HG02759 (cell line): ENCODE measurements around the gene SLC25A47.
"Not testable (repeated sequence)": the region's sequence is repeated elsewhere in the genome, so short reads cannot be mapped to it uniquely, and the experiment has no call there.

ENCODE experiments used
- ATAC-seq: cut with Tn5 transposase; IDR thresholded peaks from one replicate; pipeline ENCODE4 v1.9.1; 2021; ENCODE audit warnings: mild to moderate bottlenecking, moderate library complexity; ENCODE audit not compliant: unreplicated experiment

SLC25A47 gene

DNA sequence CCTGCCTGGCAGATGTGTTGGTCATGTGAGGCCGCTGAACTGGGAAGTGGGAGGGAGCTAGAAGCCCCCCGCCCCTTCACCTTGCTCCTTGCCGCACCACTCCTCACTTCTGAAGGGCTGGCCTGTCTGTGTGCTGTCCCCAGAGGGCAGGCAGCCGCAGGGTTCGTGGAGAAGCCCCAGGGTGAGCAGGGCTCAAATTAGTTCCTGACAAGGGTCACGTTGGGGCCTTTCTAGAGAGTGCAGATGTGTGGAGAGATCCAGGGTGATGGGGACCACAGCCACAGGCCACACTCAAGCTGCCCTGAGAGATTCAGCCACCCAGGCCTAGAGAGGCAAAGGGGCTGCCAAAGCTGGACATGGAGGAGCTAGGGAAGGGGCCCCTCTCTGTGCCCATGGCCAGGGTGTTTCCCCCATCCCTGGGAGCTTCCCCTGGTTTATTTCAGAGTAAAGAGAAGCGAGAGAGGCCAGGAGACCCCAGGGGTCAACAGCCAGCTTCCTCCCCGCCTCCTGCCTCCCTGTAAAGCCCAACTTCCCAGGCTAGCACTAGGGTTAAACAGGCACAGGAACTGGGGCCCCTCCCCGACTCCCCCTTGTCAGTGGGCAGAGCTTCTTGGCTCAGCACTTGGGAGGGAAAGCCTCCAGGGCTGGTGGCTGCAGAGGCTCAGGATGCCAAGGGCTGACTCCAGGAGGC lies 33.1 kb upstream of the SLC25A47 start:
- ATAC-seq = no peak

GRCh38 chr14:100290607-100291304 lies 32.4 kb upstream of the SLC25A47 start:
- no peak for ATAC-seq

DNA sequence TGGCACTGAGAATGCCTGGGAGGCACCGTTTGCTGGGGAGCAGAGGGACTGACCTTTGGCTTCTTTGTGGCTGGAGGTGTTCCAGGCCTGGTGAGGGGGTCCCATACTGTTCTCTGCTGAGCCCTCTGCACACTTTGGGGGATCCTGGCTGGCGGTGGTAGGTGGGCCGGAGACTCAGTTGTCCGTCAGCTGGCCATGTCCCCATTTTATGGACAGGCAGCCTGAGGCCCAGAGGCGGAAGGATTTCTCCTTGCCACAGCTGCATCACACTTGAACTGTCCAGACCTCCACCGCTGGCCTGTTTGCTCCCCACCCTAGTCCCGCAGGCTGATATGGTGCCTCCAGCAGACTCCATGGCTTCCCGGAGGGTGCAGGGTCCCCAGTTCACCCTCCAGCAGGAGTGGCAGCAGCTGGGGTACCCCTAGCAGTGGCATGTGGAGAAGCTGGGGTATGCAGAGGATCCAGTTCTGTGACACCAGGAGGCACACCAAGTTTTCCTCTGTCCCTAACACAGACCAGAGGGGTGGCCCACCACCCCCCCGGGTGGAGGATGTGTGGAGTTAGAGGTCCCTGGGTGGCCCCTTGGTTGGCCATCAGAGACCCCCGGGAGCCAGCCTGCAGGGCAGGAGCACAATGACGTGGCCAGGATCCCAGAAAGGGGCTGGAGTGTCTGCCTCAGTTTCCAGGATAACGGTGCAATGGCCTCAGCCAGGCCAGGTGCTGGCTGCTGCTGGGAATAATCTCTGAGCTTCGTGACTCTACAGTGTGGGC lies 31.6 kb upstream of the SLC25A47 start:
- ATAC-seq = no peak

DNA sequence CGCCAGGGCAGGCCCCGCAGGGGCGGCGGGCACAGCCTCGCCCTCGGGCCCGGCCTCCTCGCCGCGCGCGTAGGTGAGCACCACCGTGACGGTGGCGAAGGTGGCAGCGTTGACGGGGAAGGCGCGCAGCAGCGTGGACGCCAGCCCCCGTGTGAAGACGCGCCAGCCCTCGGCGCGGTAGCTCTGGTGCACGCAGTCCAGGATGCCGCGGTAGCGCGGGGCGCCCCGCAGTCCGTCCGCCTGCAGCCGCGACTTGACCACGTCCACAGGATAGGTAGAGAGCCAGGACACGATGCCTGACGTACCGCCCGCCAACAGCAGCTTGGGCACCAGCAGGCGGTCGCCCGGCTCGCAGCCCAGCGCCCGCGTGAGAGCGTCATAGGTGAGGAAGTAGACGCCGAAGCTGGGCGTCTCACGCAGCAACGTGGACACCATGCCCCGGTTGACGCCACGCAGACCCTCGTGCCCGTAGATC lies 30.8 kb upstream of the SLC25A47 start:
- ATAC-seq = no peak

DNA sequence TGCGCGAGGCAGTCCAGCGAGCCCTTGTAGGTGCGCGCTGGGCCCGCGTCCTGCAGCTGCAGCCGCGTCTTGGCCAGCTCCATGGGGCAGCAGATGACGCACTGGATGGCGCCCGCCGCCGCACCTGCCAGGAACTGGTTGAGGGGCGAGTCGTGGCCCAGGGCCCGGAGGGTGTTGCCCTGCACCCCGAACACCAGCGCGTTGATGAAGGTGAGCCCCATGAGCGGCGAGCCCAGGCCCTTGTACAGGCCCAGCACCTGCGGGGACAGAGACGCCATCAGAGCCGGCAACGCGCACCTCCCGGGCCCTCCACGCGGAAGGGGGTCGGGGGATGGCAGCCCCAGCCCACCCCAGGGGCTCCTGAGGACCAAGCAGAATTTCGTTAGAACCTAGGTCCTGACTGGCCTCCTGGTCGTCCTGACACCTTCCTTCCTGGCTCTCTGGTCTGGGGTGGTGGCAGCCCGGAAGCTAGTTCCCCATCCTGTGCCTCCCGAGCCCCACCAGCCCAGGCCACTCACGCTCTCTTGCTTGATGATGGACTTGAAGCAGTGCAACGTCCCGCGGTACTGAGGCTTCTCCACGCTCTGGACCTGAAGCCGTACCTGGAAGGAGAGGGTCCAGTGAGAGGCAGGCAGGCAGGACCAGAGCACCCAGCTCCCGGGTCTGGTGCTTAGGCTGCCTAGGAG lies 30.2 kb upstream of the SLC25A47 start:
- no peak for ATAC-seq

GRCh38 chr14:100293497-100294212 lies 29.5 kb upstream of the SLC25A47 start:
- no peak for ATAC-seq

DNA sequence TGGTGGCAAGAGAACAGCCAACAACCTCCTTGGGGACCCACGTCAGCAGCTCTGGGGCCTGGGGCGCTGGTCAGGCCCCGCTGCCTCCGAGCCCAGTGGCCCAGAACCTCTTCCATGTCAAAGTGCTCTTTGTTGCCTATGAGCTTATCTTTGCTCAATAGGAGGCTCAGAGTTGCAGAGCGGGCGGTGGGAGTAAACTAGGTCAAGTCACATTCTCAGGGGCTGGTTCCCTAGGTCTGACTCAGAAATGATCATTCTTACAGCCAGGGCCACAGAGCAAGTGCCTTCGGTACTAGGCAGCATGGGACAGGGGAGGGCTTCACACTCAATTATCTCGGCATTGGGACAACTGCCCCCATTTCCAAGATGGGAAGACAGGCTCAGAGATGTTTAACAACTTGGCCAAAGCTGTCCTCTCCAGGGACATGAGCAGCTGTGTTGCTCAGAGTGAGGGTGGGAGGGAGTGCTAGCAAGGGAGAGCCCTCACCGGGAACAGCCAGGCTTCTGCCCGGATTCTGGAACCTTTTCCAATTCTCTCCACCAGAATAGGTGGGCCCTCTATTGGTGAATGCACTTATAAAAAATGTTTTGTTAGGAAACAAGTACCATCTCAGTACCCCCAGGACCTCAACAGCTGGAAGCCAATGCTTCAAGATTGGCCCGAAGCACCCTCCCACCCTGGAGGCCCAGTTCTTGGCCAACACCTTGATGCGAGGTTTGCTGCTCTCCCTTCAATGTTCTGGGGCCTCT lies 28.8 kb upstream of the SLC25A47 start:
- ATAC-seq = peak; percentile 68

- no peak for ATAC-seq
Observed at GRCh38 chr14:100294963-100295330, 28.2 kb upstream of the SLC25A47 start.

DNA sequence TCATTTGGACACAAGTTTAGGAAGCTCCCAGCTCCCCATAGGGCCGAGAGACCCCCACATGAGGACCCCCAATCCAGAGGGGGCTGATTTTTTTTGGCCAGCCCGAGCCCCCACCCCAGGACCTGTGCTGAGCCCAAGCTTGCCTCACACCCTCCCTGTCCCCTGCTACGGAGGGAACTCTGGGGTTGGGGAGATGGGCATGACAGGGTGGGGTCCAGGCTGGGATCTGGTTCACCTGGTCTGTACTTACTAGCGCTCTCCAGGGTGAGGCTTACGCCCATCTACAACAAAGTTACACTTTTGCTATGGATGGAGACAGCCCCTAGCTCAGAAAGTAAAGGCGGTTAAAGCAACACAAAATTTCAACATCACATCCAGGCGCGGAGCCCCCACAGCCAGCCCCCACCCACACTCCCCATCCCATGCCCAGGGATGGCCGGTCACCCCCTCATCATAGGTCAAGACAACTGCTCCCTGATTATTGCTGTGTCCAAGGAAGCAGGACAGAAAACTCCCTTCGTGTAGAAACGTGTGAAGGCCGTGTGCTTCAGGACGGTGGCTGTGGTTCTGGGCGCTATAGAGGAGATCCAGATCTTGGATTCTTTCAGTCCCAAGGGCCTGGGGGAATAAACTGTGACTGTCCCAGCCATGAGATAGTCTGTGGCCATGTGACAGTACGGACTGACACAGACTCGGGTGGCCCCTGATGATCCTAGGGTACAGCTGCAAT lies 27.6 kb upstream of the SLC25A47 start:
- no peak for ATAC-seq

GRCh38 chr14:100296106-100296651 lies 27.0 kb upstream of the SLC25A47 start:
- ATAC-seq = no peak

DNA sequence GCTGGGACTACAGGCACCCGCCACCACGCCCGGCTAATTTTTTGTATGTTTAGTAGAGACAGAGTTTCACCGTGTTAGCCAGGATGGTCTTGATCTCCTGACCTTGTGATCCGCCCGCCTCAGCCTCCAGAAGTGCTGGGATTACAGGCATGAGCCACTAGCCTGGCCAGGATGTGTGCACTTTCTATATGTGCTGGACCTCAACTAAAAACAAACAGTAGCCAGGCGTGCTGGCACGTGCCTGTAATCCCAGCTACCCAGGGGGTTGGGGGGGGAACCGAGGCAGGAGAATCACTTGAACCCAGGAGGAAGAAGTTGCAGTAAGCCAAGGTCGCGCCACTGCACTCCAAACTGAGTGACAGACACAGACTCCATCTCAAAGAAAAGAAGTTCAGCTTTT lies 26.4 kb upstream of the SLC25A47 start:
- ATAC-seq = not testable (repeated sequence)

DNA sequence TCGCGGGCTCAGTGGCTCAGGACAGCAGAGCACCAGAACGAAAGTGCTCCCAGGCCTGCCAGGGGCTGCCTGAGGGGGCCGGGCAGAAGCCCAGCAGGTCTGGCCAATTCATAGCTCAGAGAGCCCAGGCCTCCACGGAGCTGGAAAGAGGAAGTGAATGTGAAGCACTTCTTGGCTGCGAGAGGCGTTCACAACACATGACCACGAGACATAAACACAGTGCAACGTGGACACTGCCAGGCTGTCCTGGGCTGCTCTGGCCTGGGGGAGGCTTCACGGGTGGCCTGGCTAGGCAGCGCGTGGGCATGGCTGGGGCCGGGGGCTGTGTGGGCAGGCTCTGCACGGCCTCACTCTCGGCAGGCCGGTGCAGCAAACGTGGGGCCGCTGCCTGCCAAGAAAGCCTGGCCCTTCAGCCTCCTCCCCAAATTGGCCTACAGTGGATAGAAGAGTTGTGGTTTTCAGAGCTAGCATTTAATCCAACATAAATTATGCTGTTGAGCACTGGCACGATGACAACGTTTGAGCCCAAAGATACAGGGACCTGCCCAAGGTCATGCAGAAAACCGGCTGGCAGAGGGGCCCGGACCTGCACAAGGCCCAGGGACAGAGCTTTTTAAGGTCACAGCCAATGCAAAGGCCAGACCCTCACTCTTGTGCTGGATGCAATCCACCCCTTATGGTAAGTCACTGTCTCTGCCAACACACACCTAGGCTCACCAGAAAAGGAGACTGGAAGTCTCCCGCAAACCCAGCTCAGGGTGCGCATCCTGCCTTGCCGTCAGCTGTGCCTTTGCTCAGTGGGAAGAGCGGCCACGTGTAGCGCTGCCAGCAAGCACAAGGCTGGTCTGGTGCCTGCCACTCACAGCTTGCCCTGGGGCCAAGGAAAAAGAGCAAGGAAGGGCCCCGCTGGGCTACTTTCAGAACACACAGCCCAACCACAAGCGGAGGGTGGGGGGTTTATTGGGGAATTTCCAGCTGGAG lies 25.5 kb upstream of the SLC25A47 start:
- peak; percentile 76 for ATAC-seq

GRCh38 chr14:100298551-100299237 lies 24.4 kb upstream of the SLC25A47 start:
- ATAC-seq = no peak

DNA sequence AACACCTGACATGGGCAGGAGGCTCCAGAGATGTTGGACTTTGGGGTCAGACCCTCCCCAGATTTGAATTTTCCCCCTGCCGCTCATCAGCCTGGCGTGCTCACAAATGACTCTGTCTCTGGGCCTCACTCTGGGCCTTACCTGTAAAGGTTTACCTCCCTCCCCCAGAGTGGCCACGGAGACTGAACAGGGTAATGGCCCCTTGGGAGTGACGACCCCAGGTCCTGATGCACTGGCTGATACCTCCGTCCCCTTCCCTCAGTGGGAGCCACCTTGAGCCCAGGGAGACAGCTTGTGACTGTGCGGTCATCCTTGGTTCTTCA lies 23.9 kb upstream of the SLC25A47 start:
- ATAC-seq = no peak

GRCh38 chr14:100302616-100303015 lies 20.5 kb upstream of the SLC25A47 start:
- ATAC-seq = no peak

DNA sequence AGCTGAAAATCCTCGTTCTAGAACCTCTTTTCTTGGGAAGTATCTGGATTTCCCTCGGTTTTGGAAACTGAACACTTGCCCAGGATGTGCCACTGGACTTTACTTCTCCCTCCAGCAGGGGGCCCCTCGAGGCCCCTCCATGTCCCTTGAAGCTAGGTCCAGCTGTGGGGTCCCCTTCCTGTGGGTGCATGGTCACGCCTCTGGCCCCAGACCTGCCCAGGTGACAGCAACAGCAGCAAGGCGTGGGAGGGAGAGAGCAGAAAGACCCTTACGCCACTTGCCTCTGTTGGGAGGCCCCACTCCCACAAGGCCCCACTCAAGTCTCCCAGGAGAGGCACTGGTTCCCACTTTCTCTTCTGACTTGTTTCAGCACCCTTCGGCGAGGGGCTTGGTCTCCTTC lies 20.0 kb upstream of the SLC25A47 start:
- no peak for ATAC-seq

- no peak for ATAC-seq
Observed at GRCh38 chr14:100303925-100304324, 19.2 kb upstream of the SLC25A47 start.
